ENCODE results near the gene TBP.
A peak's percentile ranks its signal among the peaks of the same experiment; 100 is the strongest.

TBP gene

DNA sequence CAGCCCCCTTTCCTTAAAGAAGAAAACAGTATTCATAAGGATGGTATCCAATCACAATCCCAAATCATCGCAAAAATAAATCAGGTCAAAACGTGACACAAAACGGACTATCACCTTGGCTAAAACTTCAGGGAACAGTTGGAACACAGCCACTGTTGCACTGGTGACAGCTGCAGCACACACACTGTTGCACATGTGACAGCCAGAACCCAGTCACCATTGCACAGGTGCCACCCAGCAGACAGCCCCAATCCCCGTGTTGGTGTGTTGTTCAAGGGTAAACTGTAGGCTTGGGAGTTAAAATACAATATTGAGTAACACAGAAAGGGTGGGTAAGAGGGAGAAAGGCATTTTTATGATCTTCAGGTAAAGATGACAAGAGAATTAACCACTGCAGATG, 16.8 kb upstream of the TBP start:
- Histone ChIP-seq H3K27me3 (ENCODE audit: control insufficient read depth, insufficient read depth, low read length) (no peaks in the 10 kb centered on the region), H3K9ac (ENCODE audit: low read depth, low read length) (no peak overlapping the region), H3K4me2 (ENCODE audit: low read length) (no peak overlapping the region), H3K4me3 (ENCODE audit: low read length) (no peak overlapping the region), H3K9me3 (replicated peaks; ENCODE audit: low read length) (no peaks in the 10 kb centered on the region), H3K4me1 (ENCODE audit: control insufficient read depth, insufficient read depth, low read length) (no peaks in the 10 kb centered on the region), H3K36me3 (ENCODE audit: insufficient read depth, low read length) (peaks cover 90% of the 10 kb centered on the region)

DNA sequence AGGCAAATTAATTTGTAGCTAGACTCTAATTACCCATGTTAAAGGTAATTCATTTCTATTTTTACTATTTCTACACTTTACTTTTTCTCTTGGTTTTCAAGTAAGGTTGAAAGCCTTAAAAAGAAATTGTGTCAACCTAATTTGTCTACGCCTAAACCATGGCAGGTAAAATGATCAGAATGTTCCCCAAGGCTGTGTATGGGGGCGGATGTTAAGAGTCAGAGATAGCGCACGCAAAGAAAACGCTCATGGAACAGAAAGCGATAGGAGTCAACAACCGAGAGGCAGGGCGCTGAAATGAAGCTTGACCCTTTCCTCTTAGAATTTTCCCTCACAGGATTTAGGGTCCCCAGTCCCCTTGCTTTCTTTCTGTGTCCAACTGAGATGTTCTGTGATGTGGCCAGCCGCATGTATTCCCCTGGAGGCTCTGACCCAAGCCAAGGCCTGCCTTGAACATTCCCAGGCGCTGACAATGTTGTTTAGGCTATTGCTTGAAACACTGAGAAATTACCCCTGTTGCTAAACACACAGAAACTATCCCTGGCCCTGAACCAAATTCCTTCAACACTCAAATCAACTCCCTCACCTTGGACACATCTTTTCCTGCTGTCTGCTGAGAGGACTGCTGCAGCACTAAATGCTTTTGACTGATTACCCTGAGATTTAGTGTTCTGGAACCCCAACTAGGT, 12.0 kb upstream of the TBP start:
- H3K4me3 ChIP-seq (ENCODE audit: low read length) = no peak overlapping the region
- H3K4me1 ChIP-seq (ENCODE audit: control insufficient read depth, insufficient read depth, low read length) = peaks cover 3% of the 10 kb centered on the region
- H3K27me3 ChIP-seq (ENCODE audit: control insufficient read depth, insufficient read depth, low read length) = no peaks in the 10 kb centered on the region
- no peaks in the 10 kb centered on the region for H3K9me3 ChIP-seq (replicated peaks; ENCODE audit: low read length)
- no peak overlapping the region for H3K4me2 ChIP-seq (ENCODE audit: low read length)
- H3K9ac ChIP-seq (ENCODE audit: low read depth, low read length) = no peak overlapping the region
- peaks cover 90% of the 10 kb centered on the region for H3K36me3 ChIP-seq (ENCODE audit: insufficient read depth, low read length)

DNA sequence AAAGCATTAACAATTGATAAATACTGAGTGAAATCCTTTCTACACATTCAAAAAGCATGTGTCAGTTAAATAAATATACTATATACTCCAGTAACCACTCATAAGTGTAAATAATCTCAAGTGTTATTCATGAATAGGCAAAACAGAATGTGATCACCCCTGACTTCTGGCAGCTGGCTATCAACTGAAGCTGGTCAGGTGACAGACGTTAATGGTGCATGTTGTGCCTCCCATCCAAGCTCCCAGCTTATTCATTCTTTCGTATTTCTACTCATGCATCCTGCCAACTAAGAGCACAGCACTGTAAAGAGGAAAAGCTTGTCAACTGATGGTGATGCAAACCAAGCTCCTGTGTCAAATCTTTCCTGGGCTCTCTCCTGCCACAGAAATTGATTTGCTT, 8.8 kb upstream of the TBP start:
- no peaks in the 10 kb centered on the region for H3K27me3 ChIP-seq (ENCODE audit: control insufficient read depth, insufficient read depth, low read length)
- no peak overlapping the region for H3K9ac ChIP-seq (ENCODE audit: low read depth, low read length)
- peaks cover 75% of the 10 kb centered on the region for H3K36me3 ChIP-seq (ENCODE audit: insufficient read depth, low read length)
- peaks cover 6% of the 10 kb centered on the region for H3K4me1 ChIP-seq (ENCODE audit: control insufficient read depth, insufficient read depth, low read length)
- no peaks in the 10 kb centered on the region for H3K9me3 ChIP-seq (replicated peaks; ENCODE audit: low read length)
- H3K4me2 ChIP-seq (ENCODE audit: low read length) = no peak overlapping the region
- H3K4me3 ChIP-seq (ENCODE audit: low read length) = no peak overlapping the region

DNA sequence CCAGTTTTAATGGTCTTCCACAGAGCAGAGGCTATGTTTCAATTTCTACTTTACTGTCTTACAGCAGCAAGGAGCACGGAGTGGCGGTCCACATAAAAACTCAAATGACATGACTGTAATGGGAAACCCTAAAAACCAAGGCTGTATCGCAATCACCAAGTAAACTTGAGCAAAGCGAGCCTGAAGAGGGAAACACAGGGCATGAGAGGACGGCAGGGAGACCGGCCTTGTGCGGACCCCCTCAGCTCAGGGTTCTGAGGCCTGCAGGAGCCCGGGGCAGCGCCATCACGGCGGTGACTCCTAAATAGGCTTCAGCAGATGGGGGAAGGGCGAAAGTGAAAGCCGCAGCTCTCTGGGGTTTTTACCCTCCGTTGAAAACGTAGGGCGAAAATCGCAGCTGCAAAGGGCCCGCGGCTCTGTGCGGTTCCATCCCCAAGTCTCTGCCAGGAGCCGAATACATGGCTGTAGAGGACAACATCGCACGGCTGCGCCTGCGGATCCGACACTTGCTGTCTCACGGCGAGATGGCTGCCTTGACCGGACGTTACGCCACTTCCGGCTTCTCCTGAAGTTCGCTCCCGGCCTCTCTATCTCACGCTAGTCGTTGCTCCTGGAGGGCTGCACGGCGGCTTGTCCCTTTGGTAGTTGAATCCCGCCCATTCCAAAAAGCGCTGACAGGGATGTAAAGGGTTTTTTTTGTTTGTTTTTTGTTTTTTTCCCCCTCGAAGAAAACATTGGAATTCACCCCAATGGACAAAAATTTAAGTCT, 1.2 kb upstream of the TBP start, which contains the start of gene PSMB1:
Gene PSMB1, minus strand, starts transcription at position 543 of the 769 bp plus-strand sequence. Its CDS starts 65 bp downstream, at position 478.
- H3K4me3 ChIP-seq (ENCODE audit: low read length) = peak within 1 kb of the TSS; percentile 97
- H3K27me3 ChIP-seq (ENCODE audit: control insufficient read depth, insufficient read depth, low read length) = no peaks in the 10 kb centered on the region
- H3K9ac ChIP-seq (ENCODE audit: low read depth, low read length) = peak within 1 kb of the TSS; percentile 99
- peaks cover 7% of the 10 kb centered on the region for H3K36me3 ChIP-seq (ENCODE audit: insufficient read depth, low read length)
- H3K9me3 ChIP-seq (replicated peaks; ENCODE audit: low read length) = no peaks in the 10 kb centered on the region
- H3K4me1 ChIP-seq (ENCODE audit: control insufficient read depth, insufficient read depth, low read length) = peaks cover 28% of the 10 kb centered on the region
- H3K4me2 ChIP-seq (ENCODE audit: low read length) = peak within 1 kb of the TSS; percentile 88

DNA sequence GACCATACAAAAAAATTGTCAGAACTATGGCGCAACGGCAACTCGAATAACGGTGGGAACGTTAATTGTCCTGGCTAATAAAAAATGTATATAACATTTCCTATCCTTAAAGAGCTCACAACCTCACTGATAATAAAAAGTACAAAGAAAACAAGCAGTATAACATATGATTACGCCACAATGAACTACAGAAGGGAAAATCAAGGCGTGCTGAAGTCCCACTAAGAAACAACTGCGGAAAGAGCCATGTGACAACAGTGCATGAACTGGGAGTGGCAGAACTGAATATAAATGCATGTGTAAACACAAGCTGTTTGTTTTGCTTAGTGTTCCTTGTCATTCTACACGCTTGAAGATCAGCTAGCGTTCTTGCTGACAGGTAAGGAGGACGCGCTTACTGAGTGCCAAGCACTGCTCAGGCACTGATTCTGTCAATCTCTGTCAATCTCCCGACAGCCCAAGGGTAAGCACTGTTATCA, 596 bp upstream of the TBP start:
- no peaks in the 10 kb centered on the region for H3K27me3 ChIP-seq (ENCODE audit: control insufficient read depth, insufficient read depth, low read length)
- H3K4me1 ChIP-seq (ENCODE audit: control insufficient read depth, insufficient read depth, low read length) = peaks cover 28% of the 10 kb centered on the region
- H3K9ac ChIP-seq (ENCODE audit: low read depth, low read length) = peak overlapping the region; percentile 99
- no peaks in the 10 kb centered on the region for H3K9me3 ChIP-seq (replicated peaks; ENCODE audit: low read length)
- H3K36me3 ChIP-seq (ENCODE audit: insufficient read depth, low read length) = peaks cover 5% of the 10 kb centered on the region
- H3K4me3 ChIP-seq (ENCODE audit: low read length) = peak overlapping the region; percentile 97
- peak overlapping the region; percentile 88 for H3K4me2 ChIP-seq (ENCODE audit: low read length)

DNA sequence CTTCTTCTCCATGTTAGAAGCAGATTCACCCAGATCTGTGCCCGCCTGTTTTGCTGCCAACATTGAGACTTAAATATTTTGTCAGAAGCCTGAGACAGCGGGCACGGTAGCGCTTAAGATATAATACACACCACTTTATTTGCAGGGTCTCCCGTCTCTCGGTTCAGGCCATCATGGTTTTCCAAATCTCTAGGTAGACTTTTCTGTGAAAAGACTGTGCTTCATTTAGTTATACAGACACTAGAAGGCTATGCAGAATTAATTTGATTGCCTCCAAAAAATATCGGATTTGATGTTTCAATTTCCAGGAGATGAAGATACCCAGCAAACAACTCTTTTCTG, 598 bp downstream of the TBP start:
- H3K4me1 ChIP-seq (ENCODE audit: control insufficient read depth, insufficient read depth, low read length) = peaks cover 28% of the 10 kb centered on the region
- H3K27me3 ChIP-seq (ENCODE audit: control insufficient read depth, insufficient read depth, low read length) = no peaks in the 10 kb centered on the region
- no peaks in the 10 kb centered on the region for H3K9me3 ChIP-seq (replicated peaks; ENCODE audit: low read length)
- peak overlapping the region; percentile 97 for H3K4me3 ChIP-seq (ENCODE audit: low read length)
- H3K4me2 ChIP-seq (ENCODE audit: low read length) = peak overlapping the region; percentile 85
- H3K9ac ChIP-seq (ENCODE audit: low read depth, low read length) = peak overlapping the region; percentile 94
- H3K36me3 ChIP-seq (ENCODE audit: insufficient read depth, low read length) = peaks cover 4% of the 10 kb centered on the region

DNA sequence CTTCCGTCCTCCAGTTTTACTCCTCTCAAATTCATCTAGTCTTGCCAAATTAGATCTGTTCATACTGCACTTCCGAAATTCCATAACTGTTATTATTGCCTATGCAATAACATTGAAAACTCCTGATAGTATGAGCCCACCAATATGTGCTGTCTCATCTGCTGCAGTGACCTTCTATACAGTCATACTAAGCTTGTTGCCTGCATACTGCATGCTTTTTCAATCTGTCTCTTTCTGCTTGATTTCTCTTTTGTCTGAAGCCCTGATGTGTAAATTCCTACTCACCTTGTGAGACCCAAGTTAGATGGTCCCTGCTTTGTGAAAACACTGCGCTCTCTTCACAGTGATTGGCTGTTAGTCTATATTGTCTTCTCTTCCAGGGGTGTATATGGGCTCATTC, 1.1 kb downstream of the TBP start:
- H3K4me3 ChIP-seq (ENCODE audit: low read length) = peak overlapping the region; percentile 97

DNA sequence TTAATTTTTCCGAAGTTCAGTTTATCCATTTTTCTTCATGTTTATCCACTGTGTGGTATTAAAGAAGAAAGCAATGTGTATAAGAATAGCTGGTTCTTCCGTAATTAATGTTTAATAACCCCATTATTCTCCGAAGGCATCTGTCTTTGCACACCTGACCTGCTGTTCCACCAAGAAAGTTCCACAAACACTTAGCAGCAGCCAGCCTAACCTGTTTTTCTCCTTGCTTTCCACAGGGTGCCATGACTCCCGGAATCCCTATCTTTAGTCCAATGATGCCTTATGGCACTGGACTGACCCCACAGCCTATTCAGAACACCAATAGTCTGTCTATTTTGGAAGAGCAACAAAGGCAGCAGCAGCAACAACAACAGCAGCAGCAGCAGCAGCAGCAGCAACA, 7.4 kb downstream of the TBP start:
- Histone ChIP-seq H3K9ac (ENCODE audit: low read depth, low read length) (no peak overlapping the region), H3K4me2 (ENCODE audit: low read length) (no peak overlapping the region), H3K27me3 (ENCODE audit: control insufficient read depth, insufficient read depth, low read length) (no peaks in the 10 kb centered on the region), H3K9me3 (replicated peaks; ENCODE audit: low read length) (no peaks in the 10 kb centered on the region), H3K4me1 (ENCODE audit: control insufficient read depth, insufficient read depth, low read length) (no peaks in the 10 kb centered on the region), H3K4me3 (ENCODE audit: low read length) (no peak overlapping the region), H3K36me3 (ENCODE audit: insufficient read depth, low read length) (peaks cover 52% of the 10 kb centered on the region)

More for the DNA sequence above, 1.1 kb downstream of the TBP start:
- peak overlapping the region; percentile 94 for H3K9ac ChIP-seq (ENCODE audit: low read depth, low read length)
- no peaks in the 10 kb centered on the region for H3K9me3 ChIP-seq (replicated peaks; ENCODE audit: low read length)
- H3K36me3 ChIP-seq (ENCODE audit: insufficient read depth, low read length) = peaks cover 8% of the 10 kb centered on the region
- H3K27me3 ChIP-seq (ENCODE audit: control insufficient read depth, insufficient read depth, low read length) = no peaks in the 10 kb centered on the region
- H3K4me1 ChIP-seq (ENCODE audit: control insufficient read depth, insufficient read depth, low read length) = peaks cover 25% of the 10 kb centered on the region
- H3K4me2 ChIP-seq (ENCODE audit: low read length) = peak overlapping the region; percentile 85

DNA sequence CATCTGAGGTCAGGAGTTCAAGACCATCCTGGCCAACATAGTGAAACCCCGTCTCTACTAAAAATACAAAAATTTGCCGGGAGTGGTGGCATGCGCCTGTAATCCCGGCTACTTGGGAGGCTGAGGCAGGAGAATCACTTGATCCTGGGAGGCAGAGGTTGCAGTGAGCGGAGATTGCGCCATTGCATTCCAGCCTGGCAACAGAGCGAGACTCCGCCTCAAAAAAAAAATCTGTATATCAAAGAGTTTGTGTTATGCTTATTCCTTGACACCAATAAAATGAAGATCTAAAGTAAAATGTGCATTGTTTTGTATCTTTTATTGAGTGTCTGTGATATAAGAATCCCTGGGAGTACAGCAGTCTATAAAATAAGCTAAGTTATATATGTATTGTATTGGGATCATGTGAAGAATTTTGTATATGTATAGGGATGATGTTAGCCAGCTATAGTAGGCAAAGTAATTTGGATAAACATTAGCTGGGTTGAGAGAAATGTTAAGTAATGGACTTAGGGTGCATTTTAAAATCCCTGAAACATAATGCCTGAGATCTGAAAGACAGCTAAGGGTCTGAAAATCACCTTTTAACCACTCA, 10.9 kb downstream of the TBP start:
- Histone ChIP-seq H3K27me3 (ENCODE audit: control insufficient read depth, insufficient read depth, low read length) (no peaks in the 10 kb centered on the region), H3K9me3 (replicated peaks; ENCODE audit: low read length) (no peaks in the 10 kb centered on the region), H3K9ac (ENCODE audit: low read depth, low read length) (no peak overlapping the region), H3K36me3 (ENCODE audit: insufficient read depth, low read length) (peaks cover 70% of the 10 kb centered on the region), H3K4me2 (ENCODE audit: low read length) (no peak overlapping the region), H3K4me1 (ENCODE audit: control insufficient read depth, insufficient read depth, low read length) (no peaks in the 10 kb centered on the region), H3K4me3 (ENCODE audit: low read length) (no peak overlapping the region)

DNA sequence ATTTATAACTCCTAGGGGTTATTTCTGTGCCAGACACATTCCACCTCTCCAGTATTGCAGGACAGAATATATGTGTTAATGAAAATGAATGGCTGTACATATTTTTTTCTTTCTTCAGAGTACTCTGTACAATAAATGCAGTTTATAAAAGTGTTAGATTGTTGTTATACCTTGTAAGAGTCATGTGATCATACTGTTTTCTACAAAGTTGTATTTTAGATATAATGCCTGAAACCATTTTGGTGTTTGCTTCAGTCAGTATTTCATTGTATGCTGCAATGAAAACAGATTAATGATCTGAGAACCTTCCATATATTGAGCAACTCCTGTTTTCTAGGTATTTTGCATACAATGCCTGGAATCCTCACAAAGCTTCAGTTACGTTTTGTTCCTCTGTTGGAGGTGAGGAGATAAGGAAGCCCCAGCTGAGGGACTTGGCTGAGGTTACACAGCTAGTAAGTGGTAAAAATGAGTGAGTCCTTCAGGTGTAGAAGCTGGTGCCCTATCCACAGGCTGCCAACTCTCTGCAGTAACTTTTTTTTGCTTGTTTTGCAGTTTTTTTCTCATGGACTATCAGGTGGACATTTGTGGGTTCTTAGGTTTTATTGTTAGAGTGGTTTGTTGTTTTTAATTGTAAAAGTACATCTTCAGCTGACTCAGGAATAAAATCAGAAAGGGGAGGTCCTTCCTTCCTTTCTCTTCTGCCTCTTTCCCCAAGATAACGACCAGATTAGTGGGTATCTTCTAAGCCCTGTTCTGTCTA, 18.7 kb downstream of the TBP start:
- H3K9me3 ChIP-seq (replicated peaks; ENCODE audit: low read length) = no peaks in the 10 kb centered on the region
- no peaks in the 10 kb centered on the region for H3K27me3 ChIP-seq (ENCODE audit: control insufficient read depth, insufficient read depth, low read length)
- no peak overlapping the region for H3K4me2 ChIP-seq (ENCODE audit: low read length)
- H3K4me3 ChIP-seq (ENCODE audit: low read length) = no peak overlapping the region
- no peaks in the 10 kb centered on the region for H3K4me1 ChIP-seq (ENCODE audit: control insufficient read depth, insufficient read depth, low read length)
- no peak overlapping the region for H3K9ac ChIP-seq (ENCODE audit: low read depth, low read length)
- peaks cover 66% of the 10 kb centered on the region for H3K36me3 ChIP-seq (ENCODE audit: insufficient read depth, low read length)

DNA sequence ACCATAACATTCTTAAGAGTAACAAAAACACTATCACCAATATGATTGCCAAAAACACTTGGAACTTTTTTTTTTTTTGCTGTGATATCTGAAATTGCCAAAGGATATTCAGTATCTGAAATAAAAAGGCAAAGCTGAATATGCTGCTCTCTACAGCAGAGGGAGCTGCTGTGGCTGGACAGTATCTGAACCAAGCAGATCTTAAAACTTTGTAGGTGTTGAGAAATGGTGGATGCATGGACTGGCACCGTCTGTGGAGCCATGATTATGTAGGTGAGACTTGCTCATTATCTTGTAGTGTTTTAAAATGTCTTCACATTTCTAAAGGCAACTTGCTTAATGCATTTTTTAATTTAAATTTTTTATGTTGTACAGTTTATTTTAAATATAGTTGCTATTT, 21.1 kb downstream of the TBP start:
- Histone ChIP-seq H3K27me3 (ENCODE audit: control insufficient read depth, insufficient read depth, low read length) (no peaks in the 10 kb centered on the region), H3K9me3 (replicated peaks; ENCODE audit: low read length) (no peaks in the 10 kb centered on the region), H3K4me3 (ENCODE audit: low read length) (no peak overlapping the region), H3K4me2 (ENCODE audit: low read length) (no peak overlapping the region), H3K9ac (ENCODE audit: low read depth, low read length) (no peak overlapping the region), H3K4me1 (ENCODE audit: control insufficient read depth, insufficient read depth, low read length) (no peaks in the 10 kb centered on the region), H3K36me3 (ENCODE audit: insufficient read depth, low read length) (peaks cover 69% of the 10 kb centered on the region)

Measured in skeletal muscle satellite cell (primary cell).